Heart left ventricle (tissue), 16 donors: ENCODE measurements around the gene GNPAT. TPM values are rescaled to one million over a fixed set of nuclear protein-coding genes. Genes with fewer than 3 reads are reported as not detected.
"Not testable (repeated sequence)": the region's sequence is repeated elsewhere in the genome, so short reads cannot be mapped to it uniquely, and the experiment has no call there.

ENCODE experiments used
- ATAC-seq, 4 donors: fragments of 200-7000 bp; cut with Tn5 transposase; one replicate each; pipeline ENCODE4 v1.9.1; 2020 to 2022; ENCODE audit warnings: moderate library complexity in 4 of 4, mild to moderate bottlenecking in 3 of 4, moderate number of reproducible peaks in 1 of 4
- DNase-seq, 5 donors: peaks; one replicate each; pipeline ENCODE4 v3.0.0-alpha.2; 2020
- H3K27ac ChIP-seq, 12 donors: fragments of 200-600 bp; sonication (generic) in 4 of 12; one replicate each; pipeline versions ENCODE4 v1.5.0 to v1.8.0; 2016 to 2022; ENCODE audit warnings: mild to moderate bottlenecking in 2 of 12
- H3K27me3 ChIP-seq, 9 donors: fragments of 200-600 bp; sonication (generic) in 2 of 9; one replicate each; pipeline versions ENCODE4 v1.5.1 to v1.8.0; 2016 to 2022; ENCODE audit warnings: mild to moderate bottlenecking in 3 of 9
- H3K36me3 ChIP-seq, 9 donors: fragments of 200-600 bp; sonication (generic) in 2 of 9; one replicate each; pipeline versions ENCODE4 v1.5.0 to v1.8.0; 2018 to 2022; ENCODE audit warnings: mild to moderate bottlenecking in 2 of 9
- H3K4me1 ChIP-seq, 12 donors: fragments of 200-600 bp; sonication (generic) in 4 of 12; one replicate each; pipeline versions ENCODE4 v1.5.0 to v1.8.0; 2016 to 2022; ENCODE audit warnings: mild to moderate bottlenecking in 3 of 12
- H3K4me3 ChIP-seq, 12 donors: fragments of 200-600 bp; sonication (generic) in 4 of 12; one replicate each; pipeline versions ENCODE4 v1.5.0 to v1.8.0; 2017 to 2022; ENCODE audit warnings: mild to moderate bottlenecking in 9 of 12, moderate library complexity in 4 of 12
- H3K9me3 ChIP-seq, 12 donors: fragments of 200-600 bp; sonication (generic) in 4 of 12; one replicate each; pipeline versions ENCODE4 v1.5.0 to v1.8.0; 2016 to 2022; ENCODE audit warnings: mild to moderate bottlenecking in 1 of 12
- CTCF ChIP-seq, 12 donors: fragments of 200-600 bp; sonication (generic) in 4 of 12; IDR thresholded peaks; one replicate each; pipeline versions ENCODE4 v1.5.0 to v1.8.0; 2018 to 2022; ENCODE audit warnings: antibody characterized with exemption in 12 of 12, mild to moderate bottlenecking in 5 of 12
- POLR2A ChIP-seq, 2 donors: fragments of 450-650 bp; IDR thresholded peaks; one replicate each; pipeline ENCODE4 v1.6.1; 2017; ENCODE audit warnings: antibody characterized with exemption in 2 of 2, mild to moderate bottlenecking in 2 of 2, moderate library complexity in 2 of 2
- WGBS, 4 donors: extraction: QIAGEN DNeasy Blood & Tissue Kit in 2 of 4; methylation state at CpG; one replicate each; pipeline versions ENCODE4 v1.1.5 to v1.1.7; 2013 to 2018; 5-methylcytosine and 5-hydroxymethylcytosine counted together
- intact Hi-C, 10 donors: fragments of 100-400 bp; cut with DNase I; formaldehyde crosslinking; loops; one replicate each; pipeline versions ENCODE4 v1.11.1 to v1.14.2; 2022
- polyA plus RNA-seq, 2 donors: library from polyadenylated mRNA; stranded (reverse); fragments of 200-250 nt; gene quantifications; one replicate each; pipeline ENCODE4 v1.2.3, GENCODE V29; 2013
- total RNA-seq, 9 donors: library from RNA; depleted of rRNA in 2 of 9; stranded (reverse); fragments of >200 nt in 2 of 9; fragmentation: NEBNext Ultra II Directional in 3 of 9; extraction: Animal tissue kit (Norgen Biotek cat#: 25700) in 3 of 9; gene quantifications; one replicate each; pipeline versions ENCODE4 v1.1.0 to v1.2.4, GENCODE V29; 2016 to 2023
- donor health status: ischemic (EF 13 %, LVEDD 7.1; RV severe dilation, severe dysfunction).
- donor health status: healthy with polysubstance abuse.
- donor health status: DM: no; HTN: yes; CAD: no.
- donor health status: DM: no; HTN: no; CAD: no.
- donor health status: ischemic (EF 25% LVEDD 6.9; RV normal size, moderate dysfunction).
- donor health status: ischemic (EF 25% LVEDD 5.7; RV mildly dilated, moderate dysfunction).
- donor health status: healthy.
- donor health status: DM: yes; HTN: yes; CAD: no.
- donor health status: ischemic (EF 35%, LVEDD 5.7; RV mildly dilated, moderate dysfunction).
- donor health status: nonischemic (EF 11% LVEDD 7.7; RV severe dilation, severe dysfunction).
- donor health status: DM: yes; HTN: yes; CAD: no.
- donor health status: PGD.
- donor health status: ischemic (EF 29% LVEDD 5.4; RV normal size, mild dysfunction).
- donor health status: nonischemic (EF 23%, LVEDD 6.1; RV moderate dilation, normal function).

GNPAT gene
- total and polyA plus RNA-seq, 11 donors, result 43.3 to 62.6 (median 52.8) TPM

GRCh38 chr1:231209531-231209930 lies 31.5 kb upstream of the GNPAT start:
- ATAC-seq, result no peak
- intact Hi-C loops, result loop anchor here in 2 of 10 donors (10.0 kb wide), 2 partner anchors 115 to 215 kb away; no protein-coding TSS in a partner anchor
- Histone ChIP-seq H3K27ac (no peak overlapping the region), H3K4me3 (no peak overlapping the region), H3K9me3 (no peaks in the 10 kb centered on the region), H3K4me1 (peaks cover 0 to 9% (median 0%) of the 10 kb centered on the region in 12 donors), H3K27me3 (peaks cover 0 to 10% (median 0%) of the 10 kb centered on the region in 9 donors), H3K36me3 (no peaks in the 10 kb centered on the region)
- TF ChIP-seq CTCF (IDR thresholded peaks at IDR 0.05), result no peak
- no peak for TF ChIP-seq POLR2A (IDR thresholded peaks at IDR 0.05)
- DNase-seq, result no peak
- 91 to 94% (median 92%) methylated on average over 4 to 5 of the region's 5 CpGs for WGBS, 4 donors

- no peak for ATAC-seq
These were observed 30.9 kb upstream of the GNPAT start for GRCh38 chr1:231210126-231210525.

GRCh38 chr1:231211005-231211857 lies 29.8 kb upstream of the GNPAT start:
- Histone ChIP-seq H3K27ac (no peak overlapping the region), H3K36me3 (no peaks in the 10 kb centered on the region), H3K4me1 (peaks cover 0 to 9% (median 0%) of the 10 kb centered on the region in 12 donors), H3K9me3 (no peaks in the 10 kb centered on the region), H3K4me3 (peak overlapping the region in 9 of 12 donors; percentile 26 to 56 (median 48)), H3K27me3 (peaks cover 0 to 18% (median 0%) of the 10 kb centered on the region in 9 donors)
- 18 to 19% (median 19%) methylated on average over 28 of the region's 28 CpGs for WGBS, 4 donors
- ATAC-seq (peak; percentile 50 to 89 (median 80)), DNase-seq (peak; percentile 64 to 84 (median 69))
- peak; percentile 86 to 97 (median 93) for TF ChIP-seq CTCF (IDR thresholded peaks at IDR 0.05)
- no peak for TF ChIP-seq POLR2A (IDR thresholded peaks at IDR 0.05)
- intact Hi-C loops, result loop anchor here (1.0 to 10.0 kb wide), 12 partner anchors 116 to 414 kb away; partner anchors contain the start of gene ARV1 (in 1 of the 10)

More at GRCh38 chr1:231210126-231210525, 30.9 kb upstream of the GNPAT start:
- TF ChIP-seq POLR2A (IDR thresholded peaks at IDR 0.05) (no peak), CTCF (IDR thresholded peaks at IDR 0.05) (no peak)
- DNase-seq, result no peak
- Histone ChIP-seq H3K4me3 (no peak overlapping the region), H3K4me1 (peaks cover 0 to 9% (median 0%) of the 10 kb centered on the region in 12 donors), H3K27me3 (peaks cover 0 to 13% (median 0%) of the 10 kb centered on the region in 9 donors), H3K27ac (no peak overlapping the region), H3K36me3 (no peaks in the 10 kb centered on the region), H3K9me3 (no peaks in the 10 kb centered on the region)
- 91 to 96% (median 93%) methylated on average over 5 to 6 of the region's 6 CpGs for WGBS, 4 donors
- intact Hi-C loops, result loop anchor here (2.0 to 10.0 kb wide), 7 partner anchors 115 to 413 kb away; no protein-coding TSS in a partner anchor

- intact Hi-C loops, result loop anchor here (2.0 to 10.0 kb wide), 6 partner anchors 118 to 416 kb away; no protein-coding TSS in a partner anchor
- 59 to 83% (median 72%) methylated on average over 5 of the region's 5 CpGs for WGBS, 4 donors
- not testable (repeated sequence) for ATAC-seq
These were observed 28.7 kb upstream of the GNPAT start for GRCh38 chr1:231212301-231212700.

More at GRCh38 chr1:231212301-231212700, 28.7 kb upstream of the GNPAT start:
- H3K4me1 ChIP-seq, DNase-seq, H3K9me3 ChIP-seq, H3K4me3 ChIP-seq, H3K36me3 ChIP-seq, H3K27ac ChIP-seq: not testable (repeated sequence)
- H3K27me3 ChIP-seq, result peaks cover 0 to 22% (median 0%) of the 10 kb centered on the region in 9 donors
